Measurements from ENCODE around the gene DCC. TPM values are rescaled to one million over a fixed set of nuclear protein-coding genes. Genes with fewer than 3 reads are reported as not detected.

Gene DCC
- total and polyA plus RNA-seq, 2 donors from 2014 or later: 3.9 TPM; not detected in 1

DNA sequence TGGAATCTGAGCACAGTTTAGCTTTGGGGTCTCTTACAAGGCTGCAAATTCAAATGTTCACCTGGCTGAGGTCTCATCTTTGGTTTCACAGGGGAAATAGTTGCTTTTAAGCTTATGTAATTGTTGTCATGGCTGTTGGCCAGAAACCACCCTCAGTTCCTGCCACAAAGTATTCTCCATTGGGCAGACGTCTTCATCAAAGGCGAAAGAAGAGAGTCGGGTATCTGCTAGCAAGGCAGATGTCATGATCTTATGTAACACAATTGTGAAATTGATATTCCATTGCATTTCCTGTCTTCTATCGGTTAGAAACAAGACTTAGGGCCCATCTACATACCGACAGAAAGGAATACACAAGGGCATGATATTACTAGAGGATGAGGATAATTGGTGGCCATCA, 1068.3 kb downstream of the DCC start:
- intact Hi-C loops (cut with DNase I): no loop called here
- H3K4me1 ChIP-seq (ENCODE audit: control insufficient read depth in 2 of 3, insufficient read depth in 2 of 3, low read depth in 1 of 3, low read length in 3 of 3): no peaks in the 10 kb centered on the region
- H3K9ac ChIP-seq (ENCODE audit: low read length in 3 of 3): no peak overlapping the region
- no peak for FAIRE-seq
- no peaks in the 10 kb centered on the region for H3K9me3 ChIP-seq (ENCODE audit: control insufficient read depth in 2 of 3, insufficient read depth in 1 of 3, low read length in 3 of 3)
- no peaks in the 10 kb centered on the region for H3K36me3 ChIP-seq (ENCODE audit: control insufficient read depth in 2 of 3, insufficient read depth in 3 of 3, low read length in 3 of 3)
- TF ChIP-seq CTCF (IDR thresholded peaks at IDR 0.05; ENCODE audit: borderline replicate concordance, extremely low read depth, insufficient read depth): no peak
- H3K27me3 ChIP-seq (ENCODE audit: control insufficient read depth, insufficient read depth, low read length): no peaks in the 10 kb centered on the region
- H3K4me3 ChIP-seq (ENCODE audit: low read length in 3 of 3): no peak overlapping the region
- no peak overlapping the region for H3K27ac ChIP-seq (ENCODE audit: low read depth in 2 of 2, low read length in 2 of 2)
- no peak for DNase-seq

DNA sequence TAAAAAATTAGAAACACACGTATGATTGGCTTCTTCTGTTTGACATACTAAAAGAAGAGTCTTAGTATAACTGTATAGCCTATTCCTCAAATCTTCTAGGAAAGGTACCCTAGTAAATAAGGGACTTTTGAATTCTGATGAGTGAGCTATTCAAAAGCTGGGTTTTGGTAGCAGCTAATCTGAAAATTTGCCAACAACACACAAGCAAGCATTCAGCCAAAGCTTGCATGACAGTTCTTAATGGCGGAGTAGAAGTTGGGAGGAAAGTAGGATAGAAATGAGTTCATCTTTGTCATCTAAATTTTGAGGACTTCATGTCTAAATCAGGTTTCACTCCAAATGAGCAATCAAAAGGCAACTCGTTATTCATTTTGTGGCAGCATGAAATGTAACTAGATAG, 1071.5 kb downstream of the DCC start:
- DNase-seq (no peak), FAIRE-seq (no peak)
- Histone ChIP-seq H3K27me3 (ENCODE audit: control insufficient read depth, insufficient read depth, low read length) (no peaks in the 10 kb centered on the region), H3K9ac (ENCODE audit: low read length in 3 of 3) (no peak overlapping the region), H3K4me1 (ENCODE audit: control insufficient read depth in 2 of 3, insufficient read depth in 2 of 3, low read depth in 1 of 3, low read length in 3 of 3) (no peaks in the 10 kb centered on the region), H3K4me3 (ENCODE audit: low read length in 3 of 3) (no peak overlapping the region), H3K36me3 (ENCODE audit: control insufficient read depth in 2 of 3, insufficient read depth in 3 of 3, low read length in 3 of 3) (no peaks in the 10 kb centered on the region), H3K27ac (ENCODE audit: low read depth in 2 of 2, low read length in 2 of 2) (no peak overlapping the region), H3K9me3 (ENCODE audit: control insufficient read depth in 2 of 3, insufficient read depth in 1 of 3, low read length in 3 of 3) (no peaks in the 10 kb centered on the region)
- TF ChIP-seq CTCF (IDR thresholded peaks at IDR 0.05; ENCODE audit: borderline replicate concordance, extremely low read depth, insufficient read depth): no peak
- intact Hi-C loops (cut with DNase I): no loop called here

- intact Hi-C loops (cut with DNase I): no loop called here
- peak in 1 of 5 donors; percentile 11 for DNase-seq
- H3K36me3 ChIP-seq (ENCODE audit: control insufficient read depth in 2 of 3, insufficient read depth in 3 of 3, low read length in 3 of 3): no peaks in the 10 kb centered on the region
- TF ChIP-seq CTCF (IDR thresholded peaks at IDR 0.05; ENCODE audit: borderline replicate concordance, extremely low read depth, insufficient read depth): no peak
- no peak overlapping the region for H3K27ac ChIP-seq (ENCODE audit: low read depth in 2 of 2, low read length in 2 of 2)
- no peak overlapping the region for H3K9ac ChIP-seq (ENCODE audit: low read length in 3 of 3)
- H3K4me3 ChIP-seq (ENCODE audit: low read length in 3 of 3): no peak overlapping the region
- H3K27me3 ChIP-seq (ENCODE audit: control insufficient read depth, insufficient read depth, low read length): no peaks in the 10 kb centered on the region
- no peaks in the 10 kb centered on the region for H3K9me3 ChIP-seq (ENCODE audit: control insufficient read depth in 2 of 3, insufficient read depth in 1 of 3, low read length in 3 of 3)
- FAIRE-seq: no peak
- H3K4me1 ChIP-seq (ENCODE audit: control insufficient read depth in 2 of 3, insufficient read depth in 2 of 3, low read depth in 1 of 3, low read length in 3 of 3): no peaks in the 10 kb centered on the region
These were observed 1077.0 kb downstream of the DCC start for GRCh38 chr18:53417003-53417402.

GRCh38 chr18:53421869-53422268, 1081.9 kb downstream of the DCC start:
- Histone ChIP-seq H3K9me3 (ENCODE audit: control insufficient read depth in 2 of 3, insufficient read depth in 1 of 3, low read length in 3 of 3) (no peaks in the 10 kb centered on the region), H3K4me3 (ENCODE audit: low read length in 3 of 3) (no peak overlapping the region), H3K36me3 (ENCODE audit: control insufficient read depth in 2 of 3, insufficient read depth in 3 of 3, low read length in 3 of 3) (no peaks in the 10 kb centered on the region), H3K4me1 (ENCODE audit: control insufficient read depth in 2 of 3, insufficient read depth in 2 of 3, low read depth in 1 of 3, low read length in 3 of 3) (no peaks in the 10 kb centered on the region), H3K27me3 (ENCODE audit: control insufficient read depth, insufficient read depth, low read length) (no peaks in the 10 kb centered on the region), H3K27ac (ENCODE audit: low read depth in 2 of 2, low read length in 2 of 2) (no peak overlapping the region), H3K9ac (ENCODE audit: low read length in 3 of 3) (no peak overlapping the region)
- no peak for FAIRE-seq
- no peak for TF ChIP-seq CTCF (IDR thresholded peaks at IDR 0.05; ENCODE audit: borderline replicate concordance, extremely low read depth, insufficient read depth)
- intact Hi-C loops (cut with DNase I): no loop called here
- no peak for DNase-seq

All from kidney (tissue), 14 donors.